Effector memory CD4-positive, alpha-beta T cell (primary cell): Measurements from ENCODE around the gene HOXA2.

ENCODE experiments used
- DNase-seq, 3 donors: peaks; one replicate each; pipeline ENCODE4 v3.0.0-alpha.2; 2020
- H3K27ac ChIP-seq: 2 replicates; pipeline ENCODE4 v1.7.0; 2013; ENCODE audit warnings: mild to moderate bottlenecking, low read length, moderate library complexity; ENCODE audit not compliant: insufficient read depth, poor library complexity, severe bottlenecking
- H3K27me3 ChIP-seq: replicated peaks from 2 replicates; pipeline ENCODE4 v1.7.0; 2013; ENCODE audit warnings: mild to moderate bottlenecking, low read length; ENCODE audit not compliant: insufficient read depth, control insufficient read depth, poor library complexity, severe bottlenecking
- H3K36me3 ChIP-seq: 2 replicates; pipeline ENCODE4 v1.7.0; 2013; ENCODE audit warnings: mild to moderate bottlenecking, low read length, moderate library complexity; ENCODE audit not compliant: control insufficient read depth, insufficient read depth
- H3K4me1 ChIP-seq: 2 replicates; pipeline ENCODE4 v1.7.0; 2013; ENCODE audit warnings: low read length, mild to moderate bottlenecking; ENCODE audit not compliant: control insufficient read depth, insufficient read depth, poor library complexity, severe bottlenecking
- H3K4me3 ChIP-seq: 2 replicates; pipeline ENCODE4 v1.7.0; 2013; ENCODE audit warnings: low read length, low read depth, mild to moderate bottlenecking; ENCODE audit not compliant: insufficient read depth, poor library complexity, severe bottlenecking
- H3K9me3 ChIP-seq: 2 replicates; pipeline ENCODE4 v1.7.0; 2013; ENCODE audit warnings: mild to moderate bottlenecking, low read length, moderate library complexity; ENCODE audit not compliant: control insufficient read depth

Gene HOXA2

DNA sequence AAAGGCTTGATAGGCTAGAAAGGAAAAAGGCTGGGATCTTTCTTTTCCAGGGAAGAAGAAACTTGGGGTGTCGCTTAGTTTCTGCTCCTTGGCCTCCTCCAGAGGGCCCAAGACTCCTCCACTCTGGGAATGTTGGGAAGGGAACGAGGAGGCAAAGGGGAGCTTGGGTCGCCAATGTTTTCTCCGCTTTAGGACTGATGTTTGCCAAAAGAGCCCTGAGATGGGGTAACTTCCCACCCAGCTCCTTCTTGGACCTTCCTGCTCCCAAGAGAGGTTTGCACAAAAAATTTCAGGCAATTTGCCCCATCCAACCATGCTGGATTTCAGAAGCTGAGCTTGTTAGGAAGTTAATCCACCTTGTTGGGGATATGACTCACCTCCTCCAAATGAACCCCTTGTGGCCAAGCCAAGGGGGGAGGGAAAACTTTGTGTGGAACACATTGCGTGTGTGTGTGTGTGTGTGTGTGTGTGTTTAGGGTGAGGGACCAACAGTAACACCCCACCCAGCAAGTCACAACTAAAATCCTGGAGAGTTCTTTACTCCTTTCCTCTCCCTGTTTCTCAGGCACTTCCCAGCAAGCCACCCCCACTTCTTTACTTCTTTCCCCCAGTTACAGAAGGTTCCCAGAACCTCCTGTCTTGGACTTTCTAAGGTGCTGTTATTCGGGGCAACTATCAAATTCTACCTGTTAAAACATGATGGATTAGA is 8.7 kb upstream of the HOXA2 start:
- Histone ChIP-seq H3K36me3 (no peaks in the 10 kb centered on the region), H3K9me3 (no peaks in the 10 kb centered on the region), H3K27ac (no peak overlapping the region), H3K4me1 (no peaks in the 10 kb centered on the region), H3K4me3 (no peak overlapping the region), H3K27me3 (peaks cover 3% of the 10 kb centered on the region)
- DNase-seq = no peak

DNA sequence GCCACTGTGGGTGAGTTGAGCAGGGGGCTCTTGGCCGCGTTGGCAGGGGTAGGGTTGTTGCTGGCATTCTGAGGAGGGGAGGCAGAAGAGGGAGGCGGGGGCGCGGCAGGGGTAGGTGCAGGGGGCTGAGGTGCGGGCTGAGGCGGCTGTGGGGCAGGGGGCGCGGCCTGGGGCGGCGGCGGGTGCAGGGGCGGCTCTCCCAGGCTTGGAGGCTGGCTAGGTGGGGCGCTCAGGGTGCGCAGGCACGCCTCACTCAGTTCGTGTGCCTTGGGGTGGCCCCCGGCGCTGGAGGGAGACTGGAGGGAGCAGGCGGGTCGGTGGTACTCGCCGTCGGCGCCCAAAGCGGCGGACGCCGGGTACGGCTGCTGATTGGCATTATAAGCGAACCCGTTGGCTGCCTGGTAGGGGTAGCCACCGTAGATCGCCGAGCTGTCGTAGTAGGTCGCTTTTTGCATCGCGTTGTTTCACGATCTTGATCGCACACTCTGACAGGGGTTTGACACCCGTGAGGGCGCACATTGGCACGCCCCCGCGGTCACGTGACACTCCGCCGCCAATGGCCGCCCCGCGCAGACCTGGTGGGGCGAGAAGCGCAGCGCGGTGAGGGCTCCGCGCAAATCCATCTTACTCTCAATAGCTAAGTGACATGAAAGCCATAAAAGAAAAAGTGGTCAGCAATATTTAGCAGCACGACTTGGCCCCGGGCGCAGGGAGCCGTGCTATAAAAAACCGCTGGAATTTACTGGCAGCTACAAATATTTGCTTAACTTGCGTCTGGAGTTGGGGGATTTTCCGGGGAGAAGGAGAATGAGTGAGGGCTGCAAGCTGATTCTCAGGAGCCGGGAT is 7.9 kb upstream of the HOXA2 start:
- no peaks in the 10 kb centered on the region for H3K4me1 ChIP-seq
- no peak overlapping the region for H3K27ac ChIP-seq
- H3K9me3 ChIP-seq = no peaks in the 10 kb centered on the region
- no peaks in the 10 kb centered on the region for H3K36me3 ChIP-seq
- DNase-seq = no peak
- H3K27me3 ChIP-seq = no peaks in the 10 kb centered on the region
- H3K4me3 ChIP-seq = no peak overlapping the region

DNA sequence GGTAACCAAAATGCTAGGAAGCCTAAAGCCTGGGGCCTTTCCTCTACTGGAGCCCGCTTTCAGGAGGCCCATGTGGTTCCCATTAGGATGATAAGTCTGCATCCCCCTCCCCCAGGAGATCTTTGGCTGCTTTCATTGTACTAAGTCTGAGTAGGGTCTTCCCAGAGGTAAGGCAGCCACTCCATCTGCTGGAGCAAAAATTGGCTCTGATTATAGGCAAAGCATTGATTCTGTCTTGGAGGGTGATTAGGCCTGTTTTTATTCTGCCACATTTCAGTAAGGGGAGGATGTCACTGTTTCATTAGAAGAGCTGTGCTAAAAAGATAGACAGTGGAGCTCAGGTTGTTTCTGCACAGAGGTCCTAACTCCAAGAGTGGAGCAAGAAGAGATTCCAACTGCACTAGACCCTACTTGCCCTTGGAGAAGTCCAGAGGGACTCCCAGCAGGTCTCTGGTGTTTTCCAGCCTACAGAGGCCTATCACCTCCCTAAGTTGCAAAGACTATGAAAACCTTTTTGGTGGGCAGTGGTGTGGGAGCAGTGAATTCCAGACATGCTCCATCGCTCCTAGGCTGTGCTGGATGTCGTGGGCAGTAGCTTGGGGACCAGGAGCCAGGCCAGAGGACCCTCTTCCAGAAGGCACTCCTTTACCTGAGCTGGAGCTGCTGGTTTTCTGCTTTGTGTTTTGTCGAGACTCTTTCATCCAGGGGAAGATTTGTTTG is 7.1 kb upstream of the HOXA2 start:
- Histone ChIP-seq H3K27ac (no peak overlapping the region), H3K36me3 (no peaks in the 10 kb centered on the region), H3K4me1 (no peaks in the 10 kb centered on the region), H3K4me3 (no peak overlapping the region), H3K27me3 (peaks cover 4% of the 10 kb centered on the region), H3K9me3 (no peaks in the 10 kb centered on the region)
- no peak for DNase-seq

DNA sequence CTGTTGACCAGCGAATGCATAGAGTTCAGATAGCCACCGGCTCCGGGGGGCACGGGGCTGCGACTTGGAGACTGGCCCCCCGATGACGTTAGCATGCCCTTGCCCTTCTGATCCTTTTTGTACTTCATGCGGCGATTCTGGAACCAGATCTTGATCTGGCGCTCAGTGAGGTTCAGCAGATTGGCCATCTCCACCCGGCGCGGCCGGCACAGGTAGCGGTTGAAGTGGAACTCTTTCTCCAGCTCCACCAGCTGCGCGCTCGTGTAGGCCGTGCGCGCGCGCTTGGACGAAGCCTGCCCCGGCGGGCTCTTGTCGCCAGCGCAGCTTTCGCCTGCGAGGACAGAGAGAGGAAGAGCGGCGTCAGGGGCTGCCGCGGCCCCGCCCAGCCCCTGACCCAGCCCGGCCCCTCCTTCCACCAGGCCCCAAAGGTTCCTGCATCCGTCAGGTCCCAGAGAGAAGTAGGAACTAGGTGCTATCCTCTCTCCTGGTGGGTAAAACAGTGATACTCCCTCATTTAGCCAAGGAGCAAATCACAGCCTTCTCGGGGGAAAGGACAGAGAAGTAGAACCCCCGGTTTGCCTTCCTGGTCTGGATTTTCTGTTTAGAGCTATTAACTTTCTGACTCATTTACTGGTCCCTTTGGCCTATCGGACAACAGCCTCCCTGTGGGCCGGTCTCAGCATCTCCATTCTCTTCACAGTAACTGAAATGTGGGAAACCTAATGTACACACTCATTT is 6.1 kb upstream of the HOXA2 start:
- Histone ChIP-seq H3K27ac (no peak overlapping the region), H3K4me1 (no peaks in the 10 kb centered on the region), H3K9me3 (no peaks in the 10 kb centered on the region), H3K36me3 (no peaks in the 10 kb centered on the region), H3K27me3 (peaks cover 13% of the 10 kb centered on the region), H3K4me3 (no peak overlapping the region)
- DNase-seq = no peak

DNA sequence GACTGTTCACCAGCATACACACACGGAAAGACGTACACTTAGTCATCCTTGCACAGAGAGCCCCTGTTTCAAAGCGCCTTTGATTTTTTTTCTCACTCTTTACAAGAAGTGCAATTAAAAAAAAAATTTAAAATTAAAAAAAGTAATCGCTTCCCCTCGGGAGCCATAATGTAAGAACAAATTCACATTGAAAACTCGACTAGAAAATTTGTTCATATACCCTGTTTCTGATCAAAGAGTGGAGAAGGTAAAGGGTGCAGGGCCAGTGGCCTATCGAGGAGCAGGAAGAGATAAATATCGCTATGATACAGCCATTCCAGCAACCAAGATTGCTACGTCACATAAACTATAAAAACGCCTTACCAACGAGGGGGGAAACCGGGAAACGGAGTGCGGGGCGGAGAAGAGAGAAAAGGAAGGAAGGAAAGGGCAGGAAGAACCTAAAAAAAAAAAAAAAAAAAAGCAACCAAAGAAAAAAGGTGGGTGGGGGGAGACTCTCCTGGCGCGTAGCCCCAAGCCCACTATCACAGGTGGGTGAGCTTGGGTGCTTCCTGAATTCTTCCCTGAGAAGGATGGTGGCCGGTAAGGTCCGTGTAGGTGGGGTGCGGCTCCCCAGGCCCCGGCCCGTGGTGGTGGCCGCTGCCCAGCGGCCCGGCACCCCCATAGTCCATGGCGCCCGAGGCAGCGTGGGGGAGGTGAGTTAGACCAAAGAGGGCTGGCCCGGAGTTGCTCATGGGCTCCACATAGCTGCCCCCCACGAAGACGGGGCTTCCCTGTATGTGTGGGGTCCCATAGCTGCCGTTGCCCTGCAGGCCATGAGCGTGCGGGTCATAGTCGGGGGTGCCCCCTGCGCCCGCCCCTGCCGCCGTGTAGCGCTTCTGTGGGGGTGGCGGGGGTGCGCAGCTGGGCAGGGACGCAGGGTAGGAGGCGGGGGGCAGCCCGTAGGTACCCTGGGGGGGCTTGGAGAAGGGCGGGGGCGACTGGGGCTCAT is 5.2 kb upstream of the HOXA2 start:
- no peak overlapping the region for H3K4me3 ChIP-seq
- H3K27me3 ChIP-seq = peaks cover 19% of the 10 kb centered on the region
- no peaks in the 10 kb centered on the region for H3K36me3 ChIP-seq
- H3K9me3 ChIP-seq = no peaks in the 10 kb centered on the region
- H3K27ac ChIP-seq = no peak overlapping the region
- no peak for DNase-seq
- H3K4me1 ChIP-seq = peaks cover 3% of the 10 kb centered on the region

DNA sequence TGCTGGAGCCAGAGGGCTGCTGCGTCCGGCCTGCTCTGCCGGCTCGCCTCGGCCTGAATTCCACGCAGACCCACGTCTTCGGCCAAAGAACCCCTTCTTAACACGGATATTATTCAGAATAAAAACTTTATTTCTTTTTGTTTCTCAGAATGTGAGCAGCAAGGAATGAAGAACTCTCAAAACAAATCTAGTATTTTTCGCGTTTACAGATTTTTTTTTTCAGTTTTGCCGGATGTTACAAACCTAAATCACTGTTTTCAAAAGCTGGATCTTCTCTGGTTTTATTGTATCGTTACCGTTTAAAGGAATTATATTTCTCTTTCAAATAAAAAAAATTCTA is 4.4 kb upstream of the HOXA2 start:
- no peak for DNase-seq

DNA sequence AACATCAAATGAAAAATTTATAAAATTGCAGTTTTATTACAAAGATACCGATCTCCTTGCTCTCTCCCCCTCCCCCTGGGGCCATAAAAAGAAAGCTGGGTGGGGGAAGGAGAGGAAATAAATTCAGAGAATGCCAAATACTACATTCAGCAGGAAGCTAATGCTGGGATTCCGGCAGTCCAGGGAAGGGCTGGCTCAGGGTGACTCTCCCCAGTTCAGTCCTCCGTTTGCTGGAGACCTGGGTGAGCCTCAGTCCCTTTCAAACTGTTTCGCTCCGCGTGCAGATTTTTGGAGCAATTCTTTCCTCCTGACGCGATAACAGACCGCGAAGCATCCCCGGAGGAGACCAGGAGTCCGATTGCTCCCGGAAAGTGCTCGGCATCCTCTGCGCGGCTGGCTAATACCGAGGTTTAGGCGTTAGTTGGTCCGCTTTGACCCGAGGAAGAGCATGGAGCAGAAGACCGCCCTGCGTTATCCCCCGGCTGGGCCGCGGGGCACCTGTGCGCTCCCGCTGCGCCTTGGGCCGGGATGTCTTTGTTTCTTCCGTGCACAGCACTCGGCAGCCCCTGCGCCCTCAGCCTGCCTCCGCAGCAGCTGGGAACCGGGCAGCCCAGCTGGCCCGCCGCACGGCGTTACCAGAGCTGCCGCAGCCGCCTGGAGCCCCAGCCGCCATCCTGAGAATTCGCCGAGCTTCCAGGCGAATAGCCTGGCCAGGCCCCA is 3.9 kb upstream of the HOXA2 start:
- no peak overlapping the region for H3K4me3 ChIP-seq

More for the DNA sequence above, 4.4 kb upstream of the HOXA2 start:
- no peak overlapping the region for H3K27ac ChIP-seq
- H3K36me3 ChIP-seq = no peaks in the 10 kb centered on the region
- peaks cover 24% of the 10 kb centered on the region for H3K27me3 ChIP-seq
- H3K9me3 ChIP-seq = no peaks in the 10 kb centered on the region
- no peak overlapping the region for H3K4me3 ChIP-seq
- H3K4me1 ChIP-seq = peaks cover 9% of the 10 kb centered on the region

DNA sequence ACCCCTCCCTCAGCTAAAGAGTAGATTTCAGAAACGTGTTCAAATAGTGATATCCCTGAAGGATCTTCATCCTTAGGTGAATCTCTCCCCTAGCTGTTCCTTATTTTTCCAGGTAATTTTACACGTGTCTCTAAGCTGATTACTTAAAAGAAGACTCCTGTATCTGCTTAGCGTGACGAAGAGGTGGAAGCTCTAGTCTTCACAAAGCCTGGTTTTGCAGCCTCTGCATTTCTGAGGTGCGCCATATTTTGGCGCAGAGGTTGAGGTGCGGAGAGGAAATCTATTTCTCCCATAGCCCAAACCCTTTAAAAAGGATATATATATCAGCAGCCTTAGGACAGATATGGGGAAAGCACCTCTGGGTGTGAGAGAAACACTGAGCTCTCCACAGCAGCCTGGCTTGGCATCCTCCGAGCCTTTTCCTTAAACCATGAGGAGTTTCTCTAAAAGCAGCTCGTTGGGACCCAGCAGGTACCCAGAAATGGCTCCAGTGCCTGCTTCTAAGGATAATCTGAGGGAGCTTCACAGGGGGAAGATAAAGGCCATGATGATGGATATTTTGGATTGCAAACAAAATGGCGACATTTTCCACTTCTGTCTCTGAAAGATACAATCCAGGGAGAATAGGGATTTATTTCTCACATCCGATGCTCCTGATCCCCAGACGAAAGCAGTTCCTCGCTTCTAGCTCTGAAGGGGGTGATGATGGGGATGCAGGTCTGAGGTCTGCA is 3.0 kb upstream of the HOXA2 start:
- peaks cover 9% of the 10 kb centered on the region for H3K4me1 ChIP-seq
- no peak overlapping the region for H3K4me3 ChIP-seq
- no peaks in the 10 kb centered on the region for H3K9me3 ChIP-seq
- no peak for DNase-seq
- H3K27ac ChIP-seq = no peak overlapping the region
- no peaks in the 10 kb centered on the region for H3K36me3 ChIP-seq
- peaks cover 28% of the 10 kb centered on the region for H3K27me3 ChIP-seq

More for the DNA sequence above, 3.9 kb upstream of the HOXA2 start:
- Histone ChIP-seq H3K9me3 (no peaks in the 10 kb centered on the region), H3K4me1 (peaks cover 9% of the 10 kb centered on the region), H3K27me3 (peaks cover 28% of the 10 kb centered on the region), H3K27ac (no peak overlapping the region), H3K36me3 (no peaks in the 10 kb centered on the region)
- DNase-seq = no peak
